ENCODE measurements around the gene TNS2. TPM values are rescaled to one million over a fixed set of nuclear protein-coding genes. Genes with fewer than 3 reads are reported as not detected.

TNS2 gene
- total and polyA plus RNA-seq, 2 of the 13 experiments (the other 11 are each of a cell fraction or from before 2014, with no cell fraction given): 8.9 to 20.4 TPM

GRCh38 chr12:53007343-53007742 is 42.5 kb upstream of the TNS2 start (continued):
- TF ChIP-seq, protein P1, sequence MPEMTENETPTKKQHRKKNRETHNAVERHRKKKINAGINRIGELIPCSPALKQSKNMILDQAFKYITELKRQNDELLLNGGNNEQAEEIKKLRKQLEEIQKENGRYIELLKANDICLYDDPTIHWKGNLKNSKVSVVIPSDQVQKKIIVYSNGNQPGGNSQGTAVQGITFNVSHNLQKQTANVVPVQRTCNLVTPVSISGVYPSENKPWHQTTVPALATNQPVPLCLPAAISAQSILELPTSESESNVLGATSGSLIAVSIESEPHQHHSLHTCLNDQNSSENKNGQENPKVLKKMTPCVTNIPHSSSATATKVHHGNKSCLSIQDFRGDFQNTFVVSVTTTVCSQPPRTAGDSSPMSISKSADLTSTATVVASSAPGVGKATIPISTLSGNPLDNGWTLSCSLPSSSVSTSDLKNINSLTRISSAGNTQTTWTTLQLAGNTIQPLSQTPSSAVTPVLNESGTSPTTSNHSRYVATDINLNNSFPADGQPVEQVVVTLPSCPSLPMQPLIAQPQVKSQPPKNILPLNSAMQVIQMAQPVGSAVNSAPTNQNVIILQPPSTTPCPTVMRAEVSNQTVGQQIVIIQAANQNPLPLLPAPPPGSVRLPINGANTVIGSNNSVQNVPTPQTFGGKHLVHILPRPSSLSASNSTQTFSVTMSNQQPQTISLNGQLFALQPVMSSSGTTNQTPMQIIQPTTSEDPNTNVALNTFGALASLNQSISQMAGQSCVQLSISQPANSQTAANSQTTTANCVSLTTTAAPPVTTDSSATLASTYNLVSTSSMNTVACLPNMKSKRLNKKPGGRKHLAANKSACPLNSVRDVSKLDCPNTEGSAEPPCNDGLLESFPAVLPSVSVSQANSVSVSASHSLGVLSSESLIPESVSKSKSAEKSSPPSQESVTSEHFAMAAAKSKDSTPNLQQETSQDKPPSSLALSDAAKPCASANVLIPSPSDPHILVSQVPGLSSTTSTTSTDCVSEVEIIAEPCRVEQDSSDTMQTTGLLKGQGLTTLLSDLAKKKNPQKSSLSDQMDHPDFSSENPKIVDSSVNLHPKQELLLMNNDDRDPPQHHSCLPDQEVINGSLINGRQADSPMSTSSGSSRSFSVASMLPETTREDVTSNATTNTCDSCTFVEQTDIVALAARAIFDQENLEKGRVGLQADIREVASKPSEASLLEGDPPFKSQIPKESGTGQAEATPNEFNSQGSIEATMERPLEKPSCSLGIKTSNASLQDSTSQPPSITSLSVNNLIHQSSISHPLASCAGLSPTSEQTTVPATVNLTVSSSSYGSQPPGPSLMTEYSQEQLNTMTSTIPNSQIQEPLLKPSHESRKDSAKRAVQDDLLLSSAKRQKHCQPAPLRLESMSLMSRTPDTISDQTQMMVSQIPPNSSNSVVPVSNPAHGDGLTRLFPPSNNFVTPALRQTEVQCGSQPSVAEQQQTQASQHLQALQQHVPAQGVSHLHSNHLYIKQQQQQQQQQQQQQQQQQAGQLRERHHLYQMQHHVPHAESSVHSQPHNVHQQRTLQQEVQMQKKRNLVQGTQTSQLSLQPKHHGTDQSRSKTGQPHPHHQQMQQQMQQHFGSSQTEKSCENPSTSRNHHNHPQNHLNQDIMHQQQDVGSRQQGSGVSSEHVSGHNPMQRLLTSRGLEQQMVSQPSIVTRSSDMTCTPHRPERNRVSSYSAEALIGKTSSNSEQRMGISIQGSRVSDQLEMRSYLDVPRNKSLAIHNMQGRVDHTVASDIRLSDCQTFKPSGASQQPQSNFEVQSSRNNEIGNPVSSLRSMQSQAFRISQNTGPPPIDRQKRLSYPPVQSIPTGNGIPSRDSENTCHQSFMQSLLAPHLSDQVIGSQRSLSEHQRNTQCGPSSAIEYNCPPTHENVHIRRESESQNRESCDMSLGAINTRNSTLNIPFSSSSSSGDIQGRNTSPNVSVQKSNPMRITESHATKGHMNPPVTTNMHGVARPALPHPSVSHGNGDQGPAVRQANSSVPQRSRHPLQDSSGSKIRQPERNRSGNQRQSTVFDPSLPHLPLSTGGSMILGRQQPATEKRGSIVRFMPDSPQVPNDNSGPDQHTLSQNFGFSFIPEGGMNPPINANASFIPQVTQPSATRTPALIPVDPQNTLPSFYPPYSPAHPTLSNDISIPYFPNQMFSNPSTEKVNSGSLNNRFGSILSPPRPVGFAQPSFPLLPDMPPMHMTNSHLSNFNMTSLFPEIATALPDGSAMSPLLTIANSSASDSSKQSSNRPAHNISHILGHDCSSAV (CRISPR knock-in tag; IDR thresholded peaks at IDR 0.05; ENCODE audit: borderline replicate concordance): no peak
- TF ChIP-seq RFXAP (CRISPR knock-in tag; IDR thresholded peaks at IDR 0.05; ENCODE audit: borderline replicate concordance) (no peak), MTF1 (CRISPR knock-in tag; IDR thresholded peaks at IDR 0.05) (no peak), ZNF629 (CRISPR knock-in tag; conservative IDR thresholded peaks at IDR 0.05) (no peak), PHF21A (CRISPR knock-in tag; IDR thresholded peaks at IDR 0.05) (0 out of 2 replicates have a peak, but pooled peaks have one; percentile 20), WIZ (CRISPR knock-in tag; IDR thresholded peaks at IDR 0.05) (no peak), ZBTB26 (CRISPR knock-in tag; IDR thresholded peaks at IDR 0.05; ENCODE audit: borderline replicate concordance) (no peak), HIVEP1 (CRISPR knock-in tag; IDR thresholded peaks at IDR 0.05) (no peak), ATAD3A (CRISPR knock-in tag; IDR thresholded peaks at IDR 0.05) (no peak), SIX1 (CRISPR knock-in tag; IDR thresholded peaks at IDR 0.05; ENCODE audit: borderline replicate concordance) (peak; percentile 46; the same call in 1 of the 2 replicates), FOXK2 (IDR thresholded peaks at IDR 0.05) (no peak), CBX2 (IDR thresholded peaks at IDR 0.05; ENCODE audit: low read depth, low read length) (no peak), CBX2 (CRISPR knock-in tag; IDR thresholded peaks at IDR 0.05; ENCODE audit: low read depth) (no peak), ZNF264 (CRISPR knock-in tag; IDR thresholded peaks at IDR 0.05) (0 out of 2 replicates have a peak, but pooled peaks have one; percentile 9), PITX1 (CRISPR knock-in tag; IDR thresholded peaks at IDR 0.05) (no peak), MAZ (IDR thresholded peaks at IDR 0.05; ENCODE audit: borderline replicate concordance, low read depth, low read length) (no peak), MAZ (CRISPR knock-in tag; IDR thresholded peaks at IDR 0.05; ENCODE audit: low read depth) (no peak), THAP9 (CRISPR knock-in tag; IDR thresholded peaks at IDR 0.05; ENCODE audit: borderline replicate concordance) (no peak)
- TF ChIP-seq, protein P2, sequence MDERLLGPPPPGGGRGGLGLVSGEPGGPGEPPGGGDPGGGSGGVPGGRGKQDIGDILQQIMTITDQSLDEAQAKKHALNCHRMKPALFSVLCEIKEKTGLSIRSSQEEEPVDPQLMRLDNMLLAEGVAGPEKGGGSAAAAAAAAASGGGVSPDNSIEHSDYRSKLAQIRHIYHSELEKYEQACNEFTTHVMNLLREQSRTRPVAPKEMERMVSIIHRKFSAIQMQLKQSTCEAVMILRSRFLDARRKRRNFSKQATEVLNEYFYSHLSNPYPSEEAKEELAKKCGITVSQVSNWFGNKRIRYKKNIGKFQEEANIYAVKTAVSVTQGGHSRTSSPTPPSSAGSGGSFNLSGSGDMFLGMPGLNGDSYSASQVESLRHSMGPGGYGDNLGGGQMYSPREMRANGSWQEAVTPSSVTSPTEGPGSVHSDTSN (CRISPR knock-in tag; IDR thresholded peaks at IDR 0.05): no peak

Data from HepG2 (cell line).